ENCODE data around the gene RIN3. TPM values are rescaled to one million over a fixed set of nuclear protein-coding genes. Genes with fewer than 3 reads are reported as not detected.

Gene RIN3
- total and polyA plus RNA-seq, 10 of the 15 experiments (the other 5 are each of a cell fraction or from before 2014, with no cell fraction given), result 0.91 to 23.3 (median 6.3) TPM

DNA sequence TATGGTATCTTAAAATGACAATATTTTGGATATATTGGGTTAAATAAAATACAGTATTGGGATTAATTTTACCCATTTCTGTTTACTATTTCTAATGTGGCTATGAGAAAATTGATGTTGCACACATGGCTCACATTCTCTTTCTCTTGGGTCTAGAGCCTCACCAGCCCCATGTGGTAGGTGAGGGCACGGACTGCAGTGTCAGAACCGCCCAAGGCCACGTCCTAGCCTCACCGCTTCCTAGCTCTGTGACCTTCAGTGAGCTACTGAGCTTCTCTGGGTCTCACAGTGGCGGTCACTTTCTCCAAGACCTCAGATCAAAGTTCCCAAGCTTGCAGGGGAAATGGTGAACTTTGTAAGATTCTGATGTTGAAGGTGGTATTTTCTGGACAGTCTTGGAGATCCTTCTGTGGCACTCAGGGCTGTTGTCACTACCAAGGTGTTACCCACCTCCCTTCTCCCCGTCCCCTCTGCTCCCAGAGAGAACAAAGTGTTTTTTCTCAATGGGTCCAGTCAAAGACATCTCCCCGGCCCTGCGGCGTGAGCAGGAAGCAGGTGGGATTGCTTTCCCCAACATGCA is 87.6 kb downstream of the RIN3 start:
- intact Hi-C loops (cut with micrococcal nuclease; ENCODE audit: unreplicated experiment) (no loop called here), in situ Hi-C loops (cut with MboI) (no loop called here)
- SMC1A ChIA-PET (ENCODE audit: uncharacterized antibody, unreplicated experiment), result no interaction called here
- CTCF ChIA-PET, result interaction anchor here (0.7 to 4.3 kb wide), 5 partner anchors 8 to 23 kb away, joined by 3 to 23 read pairs (median 4); no protein-coding TSS in a partner anchor
- RAD21 ChIA-PET (ENCODE audit: unreplicated experiment), result interaction anchor here (1.0 to 1.3 kb wide), 2 partner anchors 18 to 32 kb away, joined by 3 to 4 read pairs; no protein-coding TSS in a partner anchor
- ATAC-seq (0 out of 3 replicates have a peak, but pooled peaks have one; percentile 28), DNase-seq (ENCODE audit: low read depth, low spot score) (no peak), FAIRE-seq (no peak)
- no peak overlapping the region for H3K4me2 ChIP-seq (ENCODE audit: control insufficient read depth, insufficient read depth)
- no peaks in the 10 kb centered on the region for H3K36me3 ChIP-seq (ENCODE audit: control insufficient read depth in 2 of 2, insufficient read depth in 2 of 2, low read length in 1 of 2)
- no peaks in the 10 kb centered on the region for H3K27me3 ChIP-seq (replicated peaks in 1 of 2; ENCODE audit: control insufficient read depth in 2 of 2, insufficient read depth in 2 of 2, low read length in 1 of 2)
- H3K4me3 ChIP-seq, result no peak overlapping the region
- POLR2A ChIA-PET, result no interaction called here
- H2AFZ ChIP-seq (ENCODE audit: control insufficient read depth, low read depth, low read length), result no peak overlapping the region
- H4K20me1 ChIP-seq (ENCODE audit: control insufficient read depth, insufficient read depth), result no peaks in the 10 kb centered on the region
- no peaks in the 10 kb centered on the region for H3K79me2 ChIP-seq (ENCODE audit: control insufficient read depth, insufficient read depth, low read length)
- BruUV-seq (replicated peaks), result no TSS peak
- H3K9me3 ChIP-seq (replicated peaks; ENCODE audit: control insufficient read depth, insufficient read depth, low read length), result no peaks in the 10 kb centered on the region; the same call in 2 of the 3 replicates
- H3K27ac ChIP-seq (ENCODE audit: control insufficient read depth, insufficient read depth), result no peak overlapping the region
- H3K9ac ChIP-seq (ENCODE audit: control insufficient read depth, insufficient read depth, low read length), result no peak overlapping the region
- H3K4me1 ChIP-seq (ENCODE audit: control insufficient read depth, insufficient read depth, low read length), result no peaks in the 10 kb centered on the region; the same call in 1 of the 2 replicates
- WGBS (ENCODE audit: insufficient coverage, insufficient replicate concordance, low lambda C conversion rate, missing lambda C conversion rate), result 84% methylated on average over 9 of the region's 9 CpGs
- no peak for TF ChIP-seq DPF2 (IDR thresholded peaks at IDR 0.05)
- TF ChIP-seq FOXM1 (IDR thresholded peaks at IDR 0.05; ENCODE audit: low read depth, low read length), result no peak
- no peak for TF ChIP-seq SIN3A (IDR thresholded peaks at IDR 0.05; ENCODE audit: low read depth, low read length)
- TF ChIP-seq CREB1 (IDR thresholded peaks at IDR 0.05; ENCODE audit: low read depth), result no peak
- TF ChIP-seq, protein P1, sequence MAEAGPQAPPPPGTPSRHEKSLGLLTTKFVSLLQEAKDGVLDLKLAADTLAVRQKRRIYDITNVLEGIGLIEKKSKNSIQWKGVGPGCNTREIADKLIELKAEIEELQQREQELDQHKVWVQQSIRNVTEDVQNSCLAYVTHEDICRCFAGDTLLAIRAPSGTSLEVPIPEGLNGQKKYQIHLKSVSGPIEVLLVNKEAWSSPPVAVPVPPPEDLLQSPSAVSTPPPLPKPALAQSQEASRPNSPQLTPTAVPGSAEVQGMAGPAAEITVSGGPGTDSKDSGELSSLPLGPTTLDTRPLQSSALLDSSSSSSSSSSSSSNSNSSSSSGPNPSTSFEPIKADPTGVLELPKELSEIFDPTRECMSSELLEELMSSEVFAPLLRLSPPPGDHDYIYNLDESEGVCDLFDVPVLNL (IDR thresholded peaks at IDR 0.05; ENCODE audit: low read depth, low read length), result no peak
- no peak for TF ChIP-seq ATF2 (IDR thresholded peaks at IDR 0.05; ENCODE audit: low read length)
- TF ChIP-seq ZNF217 (IDR thresholded peaks at IDR 0.05), result no peak
- no peak for TF ChIP-seq SMAD5 (IDR thresholded peaks at IDR 0.05; ENCODE audit: low read depth)
- TF ChIP-seq BHLHE40 (IDR thresholded peaks at IDR 0.05; ENCODE audit: borderline replicate concordance in 1 of 2, low read depth in 2 of 2, low read length in 1 of 2), result no peak
- TF ChIP-seq NKRF (conservative IDR thresholded peaks at IDR 0.05), result no peak
- TF ChIP-seq RELB (IDR thresholded peaks at IDR 0.05; ENCODE audit: low read depth), result no peak
- no peak for TF ChIP-seq MEF2B (IDR thresholded peaks at IDR 0.05; ENCODE audit: partially characterized antibody, poor library complexity, severe bottlenecking)
- TF ChIP-seq REST (IDR thresholded peaks at IDR 0.05; ENCODE audit: low read depth, low read length), result no peak
- TF ChIP-seq KAT2A (conservative IDR thresholded peaks at IDR 0.05; ENCODE audit: control insufficient read depth, low read depth, low read length), result no peak
